ENCODE data around the gene FANCL.
"Not testable (repeated sequence)": the region's sequence is repeated elsewhere in the genome, so short reads cannot be mapped to it uniquely, and the experiment has no call there.

Gene FANCL

GRCh38 chr2:58227171-58227917 lies 13.8 kb downstream of the FANCL start:
- Histone ChIP-seq H3K4me2 (ENCODE audit: insufficient read depth, low read length) (no peak overlapping the region), H3K36me3 (ENCODE audit: insufficient read depth, low read length) (peaks cover 31% of the 10 kb centered on the region), H3K27me3 (ENCODE audit: insufficient read depth, low read length, poor library complexity) (no peaks in the 10 kb centered on the region), H3K9me3 (ENCODE audit: insufficient read depth, low read length, severe bottlenecking) (no peaks in the 10 kb centered on the region), H3K79me2 (ENCODE audit: insufficient read depth, low read length) (peaks cover 44% of the 10 kb centered on the region), H3K4me1 (ENCODE audit: insufficient read depth, low read length) (no peaks in the 10 kb centered on the region), H2AFZ (ENCODE audit: low read depth, low read length) (no peak overlapping the region), H3K9ac (ENCODE audit: low read depth, low read length) (no peak overlapping the region), H3K27ac (ENCODE audit: low read length) (no peak overlapping the region), H4K20me1 (ENCODE audit: insufficient read depth, low read length) (peaks cover 11% of the 10 kb centered on the region; the same call in 1 of the 2 replicates), H3K4me3 (ENCODE audit: low read depth in 1 of 2, low read length in 2 of 2) (no peak overlapping the region)
- TF ChIP-seq, protein P1, sequence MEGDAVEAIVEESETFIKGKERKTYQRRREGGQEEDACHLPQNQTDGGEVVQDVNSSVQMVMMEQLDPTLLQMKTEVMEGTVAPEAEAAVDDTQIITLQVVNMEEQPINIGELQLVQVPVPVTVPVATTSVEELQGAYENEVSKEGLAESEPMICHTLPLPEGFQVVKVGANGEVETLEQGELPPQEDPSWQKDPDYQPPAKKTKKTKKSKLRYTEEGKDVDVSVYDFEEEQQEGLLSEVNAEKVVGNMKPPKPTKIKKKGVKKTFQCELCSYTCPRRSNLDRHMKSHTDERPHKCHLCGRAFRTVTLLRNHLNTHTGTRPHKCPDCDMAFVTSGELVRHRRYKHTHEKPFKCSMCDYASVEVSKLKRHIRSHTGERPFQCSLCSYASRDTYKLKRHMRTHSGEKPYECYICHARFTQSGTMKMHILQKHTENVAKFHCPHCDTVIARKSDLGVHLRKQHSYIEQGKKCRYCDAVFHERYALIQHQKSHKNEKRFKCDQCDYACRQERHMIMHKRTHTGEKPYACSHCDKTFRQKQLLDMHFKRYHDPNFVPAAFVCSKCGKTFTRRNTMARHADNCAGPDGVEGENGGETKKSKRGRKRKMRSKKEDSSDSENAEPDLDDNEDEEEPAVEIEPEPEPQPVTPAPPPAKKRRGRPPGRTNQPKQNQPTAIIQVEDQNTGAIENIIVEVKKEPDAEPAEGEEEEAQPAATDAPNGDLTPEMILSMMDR (IDR thresholded peaks at IDR 0.05; ENCODE audit: borderline replicate concordance, extremely low read depth, low read length, poor library complexity, severe bottlenecking): no peak
- TF ChIP-seq EZH2 (IDR thresholded peaks at IDR 0.05; ENCODE audit: borderline replicate concordance, low read depth, low read length, severe bottlenecking): no peak
- DNase-seq (no peak), ATAC-seq (ENCODE audit: insufficient read depth, low read depth) (no peak)

DNA sequence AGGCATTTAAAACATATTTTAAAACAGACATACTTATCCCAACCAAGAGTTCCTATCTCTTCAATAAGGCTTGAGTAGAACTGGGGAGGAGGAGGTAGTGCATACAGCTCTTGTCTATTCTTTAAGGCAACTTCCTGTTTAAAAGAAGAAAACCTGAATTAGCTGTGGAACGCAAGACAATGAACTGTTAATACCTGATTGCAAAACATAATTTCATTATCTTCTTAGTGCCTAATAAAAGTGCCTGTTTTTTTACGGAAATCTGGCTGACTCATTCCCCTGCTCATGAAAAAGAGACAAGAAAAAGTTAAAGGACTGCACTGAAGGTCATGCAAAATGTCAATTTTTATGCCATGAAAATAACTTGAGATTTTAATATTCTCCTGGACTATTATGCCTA lies 19.2 kb downstream of the FANCL start:
- DNase-seq: no peak
- TF ChIP-seq, protein P1 (IDR thresholded peaks at IDR 0.05; ENCODE audit: borderline replicate concordance, extremely low read depth, low read length, poor library complexity, severe bottlenecking): no peak
- TF ChIP-seq EZH2 (IDR thresholded peaks at IDR 0.05; ENCODE audit: borderline replicate concordance, low read depth, low read length, severe bottlenecking): no peak
- Histone ChIP-seq H2AFZ (ENCODE audit: low read depth, low read length) (no peak overlapping the region), H3K4me3 (ENCODE audit: low read depth in 1 of 2, low read length in 2 of 2) (no peak overlapping the region), H4K20me1 (ENCODE audit: insufficient read depth, low read length) (no peaks in the 10 kb centered on the region), H3K4me2 (ENCODE audit: insufficient read depth, low read length) (no peak overlapping the region), H3K4me1 (ENCODE audit: insufficient read depth, low read length) (no peaks in the 10 kb centered on the region), H3K27ac (ENCODE audit: low read length) (no peak overlapping the region), H3K9me3 (ENCODE audit: insufficient read depth, low read length, severe bottlenecking) (no peaks in the 10 kb centered on the region), H3K79me2 (ENCODE audit: insufficient read depth, low read length) (peaks cover 7% of the 10 kb centered on the region; the same call in 1 of the 2 replicates), H3K27me3 (ENCODE audit: insufficient read depth, low read length, poor library complexity) (no peaks in the 10 kb centered on the region), H3K9ac (ENCODE audit: low read depth, low read length) (no peak overlapping the region), H3K36me3 (ENCODE audit: insufficient read depth, low read length) (peaks cover 42% of the 10 kb centered on the region)
- no peak for ATAC-seq (ENCODE audit: insufficient read depth, low read depth)

DNA sequence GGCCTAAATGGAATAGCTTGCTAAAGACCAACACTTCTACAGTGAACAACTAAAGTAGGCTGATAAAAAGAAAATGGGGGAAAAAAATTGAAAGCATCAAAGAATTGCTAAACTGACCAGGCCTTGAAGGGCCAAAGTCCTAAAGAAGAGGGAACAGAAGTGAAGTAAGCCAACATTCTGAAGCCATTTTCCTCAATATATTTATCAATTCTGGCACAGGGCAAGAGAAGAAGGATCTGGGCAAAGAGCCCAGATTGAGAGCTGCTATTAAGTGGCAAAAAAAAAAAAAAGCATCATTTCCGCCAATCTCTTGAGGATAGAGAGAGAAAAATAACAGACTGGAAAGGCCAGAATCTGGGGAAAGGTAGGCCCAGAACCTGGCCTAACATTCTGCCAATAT lies 25.7 kb downstream of the FANCL start:
- Histone ChIP-seq H3K4me1 (ENCODE audit: insufficient read depth, low read length) (no peaks in the 10 kb centered on the region), H3K36me3 (ENCODE audit: insufficient read depth, low read length) (peaks cover 90% of the 10 kb centered on the region), H3K79me2 (ENCODE audit: insufficient read depth, low read length) (peaks cover 7% of the 10 kb centered on the region; the same call in 1 of the 2 replicates), H3K27me3 (ENCODE audit: insufficient read depth, low read length, poor library complexity) (no peaks in the 10 kb centered on the region), H3K9ac (ENCODE audit: low read depth, low read length) (no peak overlapping the region), H3K27ac (ENCODE audit: low read length) (no peak overlapping the region), H3K9me3 (ENCODE audit: insufficient read depth, low read length, severe bottlenecking) (peaks cover 21% of the 10 kb centered on the region), H4K20me1 (ENCODE audit: insufficient read depth, low read length) (no peaks in the 10 kb centered on the region), H3K4me2 (ENCODE audit: insufficient read depth, low read length) (no peak overlapping the region), H3K4me3 (ENCODE audit: low read depth in 1 of 2, low read length in 2 of 2) (no peak overlapping the region), H2AFZ (ENCODE audit: low read depth, low read length) (no peak overlapping the region)
- no peak for TF ChIP-seq EZH2 (IDR thresholded peaks at IDR 0.05; ENCODE audit: borderline replicate concordance, low read depth, low read length, severe bottlenecking)
- TF ChIP-seq, protein P1 (IDR thresholded peaks at IDR 0.05; ENCODE audit: borderline replicate concordance, extremely low read depth, low read length, poor library complexity, severe bottlenecking): no peak
- DNase-seq (no peak), ATAC-seq (ENCODE audit: insufficient read depth, low read depth) (no peak)

DNA sequence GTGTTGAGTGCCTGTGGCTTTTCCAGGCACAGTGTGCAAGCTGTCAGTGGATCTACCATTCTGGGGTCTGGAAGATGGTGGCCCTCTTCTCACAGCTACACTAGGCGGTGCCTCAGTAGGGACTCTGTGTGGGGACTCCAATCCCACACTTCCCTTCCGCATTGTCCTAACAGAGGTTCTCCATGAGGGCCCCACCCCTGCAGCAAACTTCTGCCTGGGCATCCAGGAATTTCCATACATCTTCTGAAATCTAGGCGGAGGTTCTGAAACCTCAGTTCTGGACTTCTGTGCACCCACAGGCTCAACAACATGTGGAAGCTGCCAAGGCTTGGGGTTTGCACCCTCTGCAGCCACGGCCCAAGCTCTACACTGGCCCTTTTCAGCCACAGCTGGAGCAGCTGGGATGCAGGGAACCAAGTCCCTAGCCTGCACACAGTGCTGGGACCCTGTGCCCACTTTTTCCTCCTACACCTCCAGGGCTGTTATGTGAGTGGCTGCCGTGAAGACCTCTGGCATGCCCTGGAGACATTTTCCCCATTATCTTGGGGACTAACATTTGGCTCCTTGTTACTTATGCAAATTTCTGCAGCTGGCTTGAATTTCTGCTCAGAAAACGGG lies 30.1 kb downstream of the FANCL start:
- not testable (repeated sequence) for H3K4me1 ChIP-seq (ENCODE audit: insufficient read depth, low read length); H3K4me3 ChIP-seq (ENCODE audit: low read depth in 1 of 2, low read length in 2 of 2); H3K79me2 ChIP-seq (ENCODE audit: insufficient read depth, low read length); H3K27me3 ChIP-seq (ENCODE audit: insufficient read depth, low read length, poor library complexity); H3K4me2 ChIP-seq (ENCODE audit: insufficient read depth, low read length); H3K9ac ChIP-seq (ENCODE audit: low read depth, low read length); H2AFZ ChIP-seq (ENCODE audit: low read depth, low read length); ATAC-seq (ENCODE audit: insufficient read depth, low read depth); H3K27ac ChIP-seq (ENCODE audit: low read length); H4K20me1 ChIP-seq (ENCODE audit: insufficient read depth, low read length); DNase-seq
- Histone ChIP-seq H3K9me3 (ENCODE audit: insufficient read depth, low read length, severe bottlenecking) (peaks cover 21% of the 10 kb centered on the region), H3K36me3 (ENCODE audit: insufficient read depth, low read length) (peaks cover 60% of the 10 kb centered on the region)
